Loucy (cell line): ENCODE measurements around the gene PTPRT.

Experiments used
- EZH2phosphoT487 ChIP-seq: fragments of 200-600 bp; IDR thresholded peaks from 2 replicates; pipeline ENCODE4 v1.6.1; 2018; ENCODE audit warnings: antibody characterized with exemption, mild to moderate bottlenecking, moderate library complexity, borderline replicate concordance
- TF ChIP-seq, protein P1 (sequence below): fragments of 200-600 bp; sonication (generic); conservative IDR thresholded peaks from 2 replicates; pipeline ENCODE4 v1.5.1; 2014; ENCODE audit warnings: mild to moderate bottlenecking, antibody characterized with exemption, low read length

- TF ChIP-seq, protein P1, sequence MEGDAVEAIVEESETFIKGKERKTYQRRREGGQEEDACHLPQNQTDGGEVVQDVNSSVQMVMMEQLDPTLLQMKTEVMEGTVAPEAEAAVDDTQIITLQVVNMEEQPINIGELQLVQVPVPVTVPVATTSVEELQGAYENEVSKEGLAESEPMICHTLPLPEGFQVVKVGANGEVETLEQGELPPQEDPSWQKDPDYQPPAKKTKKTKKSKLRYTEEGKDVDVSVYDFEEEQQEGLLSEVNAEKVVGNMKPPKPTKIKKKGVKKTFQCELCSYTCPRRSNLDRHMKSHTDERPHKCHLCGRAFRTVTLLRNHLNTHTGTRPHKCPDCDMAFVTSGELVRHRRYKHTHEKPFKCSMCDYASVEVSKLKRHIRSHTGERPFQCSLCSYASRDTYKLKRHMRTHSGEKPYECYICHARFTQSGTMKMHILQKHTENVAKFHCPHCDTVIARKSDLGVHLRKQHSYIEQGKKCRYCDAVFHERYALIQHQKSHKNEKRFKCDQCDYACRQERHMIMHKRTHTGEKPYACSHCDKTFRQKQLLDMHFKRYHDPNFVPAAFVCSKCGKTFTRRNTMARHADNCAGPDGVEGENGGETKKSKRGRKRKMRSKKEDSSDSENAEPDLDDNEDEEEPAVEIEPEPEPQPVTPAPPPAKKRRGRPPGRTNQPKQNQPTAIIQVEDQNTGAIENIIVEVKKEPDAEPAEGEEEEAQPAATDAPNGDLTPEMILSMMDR, result no peak
- no peak for TF ChIP-seq EZH2phosphoT487
These were observed 221.0 kb downstream of the PTPRT start for GRCh38 chr20:42968746-42969145.
